Right lobe of liver (tissue), 6 donors: ENCODE results near the gene P2RY12. TPM values are rescaled to one million over a fixed set of nuclear protein-coding genes. Genes with fewer than 3 reads are reported as not detected.

Source experiments
- ATAC-seq, 4 donors: fragments of 200-7000 bp; cut with Tn5 transposase; one replicate each; pipeline ENCODE4 v1.9.1; 2020; ENCODE audit warnings: mild to moderate bottlenecking in 4 of 4, moderate library complexity in 4 of 4
- DNase-seq, 3 donors: peaks; one replicate each; pipeline ENCODE4 v3.0.0-alpha.2; 2020
- H3K27ac ChIP-seq, 3 donors: fragments of 200-600 bp; one replicate each; pipeline ENCODE4 v1.8.0; 2022
- H3K27me3 ChIP-seq, 2 donors: fragments of 200-600 bp; one replicate each; pipeline ENCODE4 v1.8.0; 2022
- H3K36me3 ChIP-seq, 4 donors: fragments of 200-600 bp; sonication (generic) in 1 of 4; one replicate each; pipeline versions ENCODE4 v1.5.1 to v1.8.0; 2017 to 2022; ENCODE audit warnings: control low read depth in 1 of 4
- H3K4me1 ChIP-seq, 4 donors: fragments of 200-600 bp; sonication (generic) in 1 of 4; one replicate each; pipeline versions ENCODE4 v1.5.1 to v1.8.0; 2017 to 2022; ENCODE audit warnings: control low read depth in 1 of 4
- H3K4me3 ChIP-seq, 3 donors: fragments of 200-600 bp; one replicate each; pipeline ENCODE4 v1.8.0; 2022
- H3K9me3 ChIP-seq, 4 donors: fragments of 200-600 bp; sonication (generic) in 1 of 4; one replicate each; pipeline versions ENCODE4 v1.5.1 to v1.8.0; 2017 to 2022; ENCODE audit warnings: control low read depth in 1 of 4
- CTCF ChIP-seq, 4 donors: fragments of 200-600 bp in 3 of 4; fragments of 450-650 bp in 1 of 4; IDR thresholded peaks; one replicate each; pipeline versions ENCODE4 v1.5.1 to v1.8.0; 2016 to 2022; ENCODE audit warnings: antibody characterized with exemption in 4 of 4, mild to moderate bottlenecking in 2 of 4
- POLR2A ChIP-seq: fragments of 450-650 bp; IDR thresholded peaks from one replicate; pipeline ENCODE4 v1.6.1; 2017; ENCODE audit warnings: antibody characterized with exemption, mild to moderate bottlenecking
- WGBS: methylation state at CpG from one replicate; pipeline ENCODE4 v1.1.6; 2018; ENCODE audit warnings: low coverage, low lambda C conversion rate; ENCODE audit not compliant: insufficient coverage; ENCODE audit errors: missing lambda C conversion rate; 5-methylcytosine and 5-hydroxymethylcytosine counted together
- intact Hi-C, 2 donors: fragments of 100-400 bp; cut with DNase I; formaldehyde crosslinking; loops; one replicate each; pipeline versions ENCODE4 v1.11.2 to v1.14.1; 2022
- total RNA-seq, 6 experiments: library from RNA; depleted of rRNA in 2 of 6; stranded (reverse); fragments of >200 nt in 2 of 6; fragmentation: NEBNext Ultra II Directional in 3 of 6; extraction: Animal tissue kit (Norgen Biotek cat#: 25700) in 3 of 6; gene quantifications; one replicate each; pipeline versions ENCODE4 v1.1.0 to v1.2.4, GENCODE V29; 2016 to 2023
- donor health status: DM: no; HTN: yes; CAD: no.
- donor health status: DM: no; HTN: no; CAD: no.
- donor health status: DM: no; HTN: no; CAD: no.
- donor health status: DM: no; HTN: yes; CAD: no.
- donor health status: DM: no; HTN: yes; CAD: no.

P2RY12 gene
- total RNA-seq, 6 experiments from 2014 or later: 0.42 to 1.8 (median 1.2) TPM

DNA sequence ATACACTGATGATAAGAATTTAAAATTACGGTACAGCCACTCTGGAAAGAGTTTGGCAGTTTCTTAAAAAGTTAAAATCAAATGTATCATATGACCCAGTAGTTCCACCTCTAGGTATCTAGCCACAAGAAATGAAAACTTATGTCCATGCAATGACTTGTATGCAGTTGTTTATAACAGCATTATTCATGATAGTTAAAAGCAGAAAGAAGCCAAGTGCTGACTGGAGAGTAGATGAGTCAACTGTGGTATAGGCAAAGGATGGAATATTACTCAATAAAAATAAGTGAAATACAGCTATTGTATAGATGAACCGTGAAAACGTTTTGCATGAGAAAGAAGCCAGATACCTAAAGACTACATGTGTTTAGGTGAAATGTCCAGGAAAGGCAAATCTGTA is 82.8 kb downstream of the P2RY12 start:
- intact Hi-C loops: no loop called here
- no peak for TF ChIP-seq POLR2A
- TF ChIP-seq CTCF (IDR thresholded peaks at IDR 0.05): no peak
- 74% methylated on average over 3 of the region's 3 CpGs for WGBS
- no peaks in the 10 kb centered on the region for H3K4me1 ChIP-seq
- H3K4me3 ChIP-seq: no peak overlapping the region
- no peak overlapping the region for H3K27ac ChIP-seq
- DNase-seq: no peak
- H3K36me3 ChIP-seq: no peaks in the 10 kb centered on the region
- no peaks in the 10 kb centered on the region for H3K27me3 ChIP-seq
- ATAC-seq: no peak
- H3K9me3 ChIP-seq: peaks cover 0 to 3% (median 0%) of the 10 kb centered on the region in 4 donors

GRCh38 chr3:151300539-151300938 is 84.0 kb downstream of the P2RY12 start:
- Histone ChIP-seq H3K36me3 (no peaks in the 10 kb centered on the region), H3K27ac (no peak overlapping the region), H3K4me1 (no peaks in the 10 kb centered on the region), H3K4me3 (no peak overlapping the region), H3K27me3 (no peaks in the 10 kb centered on the region), H3K9me3 (peaks cover 0 to 3% (median 0%) of the 10 kb centered on the region in 4 donors)
- ATAC-seq (peak; percentile 19 to 57 (median 46)), DNase-seq (no peak)
- intact Hi-C loops: no loop called here
- no peak for TF ChIP-seq POLR2A
- no peak for TF ChIP-seq CTCF (IDR thresholded peaks at IDR 0.05)
- 75% methylated on average over 1 of the region's 1 CpG for WGBS

DNA sequence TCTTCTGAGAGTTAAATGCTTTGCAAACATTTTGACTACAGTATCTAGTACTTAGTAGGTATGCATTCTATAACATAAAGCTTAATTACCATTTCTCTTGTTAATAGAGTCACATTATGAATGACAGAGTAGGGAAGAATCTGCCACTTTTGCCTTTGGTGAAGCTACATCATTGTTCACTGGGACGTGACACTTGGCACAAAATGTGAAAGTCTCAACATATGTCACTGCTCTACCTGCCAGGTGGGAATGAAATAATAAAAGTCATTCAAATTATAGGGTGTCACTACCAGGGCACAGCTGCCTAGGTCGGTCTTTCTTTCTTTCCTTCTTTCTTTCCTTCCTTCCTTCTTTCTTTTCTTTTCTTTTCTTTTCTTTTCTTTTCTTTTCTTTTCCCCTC is 85.5 kb downstream of the P2RY12 start:
- intact Hi-C loops: no loop called here
- WGBS: 69% methylated on average over 2 of the region's 2 CpGs

DNA sequence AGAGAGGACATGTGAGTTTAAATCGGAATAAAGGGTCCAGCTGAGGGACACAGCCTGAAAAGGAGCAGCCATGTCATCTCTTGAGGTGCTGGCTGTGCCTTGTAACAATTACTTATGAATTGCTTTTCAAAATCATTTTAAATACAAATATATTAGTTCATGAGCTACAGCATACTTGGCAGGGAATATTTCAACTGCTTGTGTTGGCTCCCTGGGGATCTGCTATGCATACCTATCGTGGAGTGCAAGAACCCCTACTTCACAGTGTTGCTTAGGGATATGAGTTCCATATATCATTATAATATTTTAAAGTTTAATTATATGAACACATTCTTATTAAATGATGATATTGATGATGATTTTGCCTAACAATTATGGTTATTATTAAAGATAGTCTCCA is 87.1 kb downstream of the P2RY12 start:
- H3K27ac ChIP-seq: no peak overlapping the region
- ATAC-seq (no peak), DNase-seq (no peak)
- no peaks in the 10 kb centered on the region for H3K4me1 ChIP-seq
- no peaks in the 10 kb centered on the region for H3K9me3 ChIP-seq
- H3K4me3 ChIP-seq: no peak overlapping the region
- no peaks in the 10 kb centered on the region for H3K36me3 ChIP-seq
- intact Hi-C loops: no loop called here
- no peak for TF ChIP-seq POLR2A
- TF ChIP-seq CTCF (IDR thresholded peaks at IDR 0.05): no peak
- 42% methylated on average over 2 of the region's 2 CpGs for WGBS
- H3K27me3 ChIP-seq: no peaks in the 10 kb centered on the region

More for the DNA sequence above, 85.5 kb downstream of the P2RY12 start:
- no peaks in the 10 kb centered on the region for H3K9me3 ChIP-seq
- H3K4me3 ChIP-seq: no peak overlapping the region
- TF ChIP-seq POLR2A (no peak), CTCF (IDR thresholded peaks at IDR 0.05) (no peak)
- no peaks in the 10 kb centered on the region for H3K4me1 ChIP-seq
- ATAC-seq (no peak), DNase-seq (no peak)
- no peak overlapping the region for H3K27ac ChIP-seq
- H3K27me3 ChIP-seq: no peaks in the 10 kb centered on the region
- H3K36me3 ChIP-seq: no peaks in the 10 kb centered on the region

DNA sequence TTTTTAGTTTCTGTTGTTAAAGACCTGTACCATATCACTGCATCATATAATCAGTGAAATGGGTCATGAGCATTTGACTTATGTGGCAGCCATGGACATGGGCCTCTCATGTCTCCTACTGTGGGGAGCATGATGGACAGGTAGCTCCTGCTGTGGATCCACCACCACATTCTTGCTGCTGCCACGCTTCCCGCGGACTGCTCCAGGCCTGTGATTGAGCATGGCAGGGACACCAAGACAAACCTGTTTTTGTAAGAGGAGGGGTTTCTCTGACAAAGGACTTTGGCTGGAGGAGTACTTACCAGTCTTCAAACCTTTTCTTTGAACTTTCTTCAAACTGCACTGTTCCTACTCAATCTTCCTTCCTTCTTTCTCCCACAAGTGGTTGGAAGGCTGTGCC is 88.3 kb downstream of the P2RY12 start:
- WGBS: 95% methylated on average over 3 of the region's 3 CpGs
- ATAC-seq (no peak), DNase-seq (no peak)
- intact Hi-C loops: no loop called here
- Histone ChIP-seq H3K9me3 (no peaks in the 10 kb centered on the region), H3K4me1 (no peaks in the 10 kb centered on the region), H3K27ac (no peak overlapping the region), H3K4me3 (no peak overlapping the region), H3K27me3 (no peaks in the 10 kb centered on the region), H3K36me3 (no peaks in the 10 kb centered on the region)
- TF ChIP-seq POLR2A (no peak), CTCF (IDR thresholded peaks at IDR 0.05) (no peak)
